Heart right ventricle (tissue), 16 donors: Measurements from ENCODE around the gene NR3C1. TPM values are rescaled to one million over a fixed set of nuclear protein-coding genes. Genes with fewer than 3 reads are reported as not detected.

Source experiments
- ATAC-seq, 8 donors: fragments of 200-7000 bp; cut with Tn5 transposase; one replicate each; pipeline ENCODE4 v1.9.1; 2020; ENCODE audit warnings: mild to moderate bottlenecking in 8 of 8, moderate library complexity in 8 of 8, moderate number of reproducible peaks in 1 of 8
- DNase-seq, 2 donors: peaks; one replicate each; pipeline ENCODE4 v3.0.0-alpha.2; 2020
- H3K27ac ChIP-seq, 10 donors: fragments of 200-600 bp; sonication (generic) in 2 of 10; one replicate each; pipeline versions ENCODE4 v1.5.0 to v1.8.0; 2020 to 2022; ENCODE audit warnings: mild to moderate bottlenecking in 3 of 10
- H3K27me3 ChIP-seq, 7 donors: fragments of 200-600 bp; one replicate each; pipeline ENCODE4 v1.8.0; 2021 to 2022; ENCODE audit warnings: mild to moderate bottlenecking in 2 of 7
- H3K36me3 ChIP-seq, 9 donors: fragments of 200-600 bp; sonication (generic) in 1 of 9; one replicate each; pipeline versions ENCODE4 v1.5.0 to v1.8.0; 2020 to 2022; ENCODE audit warnings: mild to moderate bottlenecking in 2 of 9
- H3K4me1 ChIP-seq, 9 donors: fragments of 200-600 bp; sonication (generic) in 1 of 9; one replicate each; pipeline versions ENCODE4 v1.5.0 to v1.8.0; 2020 to 2022; ENCODE audit warnings: mild to moderate bottlenecking in 4 of 9
- H3K4me3 ChIP-seq, 10 donors: fragments of 200-600 bp; sonication (generic) in 2 of 10; one replicate each; pipeline versions ENCODE4 v1.5.0 to v1.8.0; 2020 to 2022; ENCODE audit warnings: mild to moderate bottlenecking in 7 of 10, moderate library complexity in 2 of 10
- H3K9me3 ChIP-seq, 11 donors: fragments of 200-600 bp in 10 of 11; sonication (generic) in 2 of 11; one replicate each; pipeline versions ENCODE4 v1.5.0 to v1.8.0; 2013 to 2022; ENCODE audit warnings: mild to moderate bottlenecking in 2 of 11, control low read depth in 1 of 11, moderate library complexity in 1 of 11
- CTCF ChIP-seq, 9 donors: fragments of 200-600 bp; sonication (generic) in 2 of 9; IDR thresholded peaks; one replicate each; pipeline versions ENCODE4 v1.5.0 to v1.8.0; 2021 to 2022; ENCODE audit warnings: antibody characterized with exemption in 9 of 9, mild to moderate bottlenecking in 5 of 9, moderate library complexity in 1 of 9
- WGBS, 2 donors: extraction: QIAGEN DNeasy Blood & Tissue Kit; methylation state at CpG; one replicate each; pipeline ENCODE4 v1.1.7; 2013; ENCODE audit warnings: inconsistent platforms in 1 of 2; 5-methylcytosine and 5-hydroxymethylcytosine counted together
- intact Hi-C, 10 donors: fragments of 100-400 bp; cut with DNase I; formaldehyde crosslinking; loops; one replicate each; pipeline versions ENCODE4 v1.11.1 to v1.14.2; 2022
- polyA plus RNA-seq, 2 donors: library from polyadenylated mRNA; stranded (reverse); fragments of 200-250 nt; gene quantifications; one replicate each; pipeline ENCODE4 v1.2.3, GENCODE V29; 2013
- total RNA-seq, 10 donors: library from RNA; stranded (reverse); fragmentation: NEBNext Ultra II Directional in 3 of 10; extraction: Animal tissue kit (Norgen Biotek cat#: 25700) in 3 of 10; gene quantifications; one replicate each; pipeline versions ENCODE4 v1.2.1 to v1.2.4, GENCODE V29; 2021 to 2023
- donor health status: Arrhythmogenic right ventricular cardiomyopathy.
- donor health status: ischemic (EF 13 %, LVEDD 7.1; RV severe dilation, severe dysfunction).
- donor health status: healthy with polysubstance abuse.
- donor health status: DM: no; HTN: yes; CAD: no.
- donor health status: DM: no; HTN: no; CAD: no.
- donor health status: ischemic (EF 25% LVEDD 6.9; RV normal size, moderate dysfunction).
- donor health status: ischemic (EF 25% LVEDD 5.7; RV mildly dilated, moderate dysfunction).
- donor health status: healthy.
- donor health status: DM: yes; HTN: yes; CAD: no.
- donor health status: Ischemic cardiomyopathy.
- donor health status: ischemic (EF 35%, LVEDD 5.7; RV mildly dilated, moderate dysfunction).
- donor health status: nonischemic (EF 11% LVEDD 7.7; RV severe dilation, severe dysfunction).
- donor health status: DM: yes; HTN: yes; CAD: no.
- donor health status: PGD.
- donor health status: ischemic (EF 29% LVEDD 5.4; RV normal size, mild dysfunction).
- donor health status: nonischemic (EF 23%, LVEDD 6.1; RV moderate dilation, normal function).

The NR3C1 gene
- total and polyA plus RNA-seq, 12 donors = 11.0 to 62.3 (median 44.6) TPM

- ATAC-seq (no peak), DNase-seq (no peak)
- Histone ChIP-seq H3K36me3 (no peaks in the 10 kb centered on the region), H3K27ac (no peak overlapping the region), H3K27me3 (no peaks in the 10 kb centered on the region), H3K4me3 (no peak overlapping the region), H3K4me1 (peaks cover 0 to 82% (median 41%) of the 10 kb centered on the region in 9 donors), H3K9me3 (peaks cover 0 to 7% (median 0%) of the 10 kb centered on the region in 11 donors)
- TF ChIP-seq CTCF (IDR thresholded peaks at IDR 0.05) = no peak
- intact Hi-C loops = no loop called here
- 87 to 90% methylated on average over 3 of the region's 3 CpGs for WGBS, 2 donors
These were observed 33.0 kb downstream of the NR3C1 start for GRCh38 chr5:143370440-143370839.

- no peaks in the 10 kb centered on the region for H3K27me3 ChIP-seq
- ATAC-seq (no peak), DNase-seq (no peak)
- no peak for TF ChIP-seq CTCF (IDR thresholded peaks at IDR 0.05)
- peaks cover 4 to 60% (median 33%) of the 10 kb centered on the region in 9 donors for H3K4me1 ChIP-seq
- peaks cover 0 to 32% (median 10%) of the 10 kb centered on the region in 11 donors for H3K9me3 ChIP-seq
- no peak overlapping the region for H3K27ac ChIP-seq
- intact Hi-C loops = no loop called here
- H3K36me3 ChIP-seq = no peaks in the 10 kb centered on the region
- WGBS, 2 donors = 75 to 79% methylated on average over 2 of the region's 2 CpGs
- H3K4me3 ChIP-seq = no peak overlapping the region
These were observed 39.4 kb downstream of the NR3C1 start for GRCh38 chr5:143364061-143364460.

- peaks cover 0 to 30% (median 10%) of the 10 kb centered on the region in 11 donors for H3K9me3 ChIP-seq
- intact Hi-C loops = no loop called here
- no peak overlapping the region for H3K4me3 ChIP-seq
- TF ChIP-seq CTCF (IDR thresholded peaks at IDR 0.05) = no peak
- peaks cover 4 to 62% (median 29%) of the 10 kb centered on the region in 9 donors for H3K4me1 ChIP-seq
- DNase-seq (no peak), ATAC-seq (no peak)
- no peaks in the 10 kb centered on the region for H3K36me3 ChIP-seq
- 86 to 91% methylated on average over 1 of the region's 1 CpG for WGBS, 2 donors
- no peak overlapping the region for H3K27ac ChIP-seq
- no peaks in the 10 kb centered on the region for H3K27me3 ChIP-seq
These were observed 40.7 kb downstream of the NR3C1 start for GRCh38 chr5:143362664-143363227.

GRCh38 chr5:143361438-143361837 lies 42.0 kb downstream of the NR3C1 start:
- Histone ChIP-seq H3K27me3 (no peaks in the 10 kb centered on the region), H3K9me3 (peaks cover 0 to 28% (median 10%) of the 10 kb centered on the region in 11 donors), H3K4me3 (no peak overlapping the region), H3K36me3 (no peaks in the 10 kb centered on the region), H3K27ac (no peak overlapping the region), H3K4me1 (peaks cover 6 to 68% (median 42%) of the 10 kb centered on the region in 9 donors)
- intact Hi-C loops = no loop called here
- WGBS, 2 donors = 55 to 61% methylated on average over 3 of the region's 3 CpGs
- DNase-seq (no peak), ATAC-seq (no peak)
- TF ChIP-seq CTCF (IDR thresholded peaks at IDR 0.05) = no peak
